CD4-positive, alpha-beta T cell (primary cell): ENCODE data around the gene LPIN2. TPM values are rescaled to one million over a fixed set of nuclear protein-coding genes. Genes with fewer than 3 reads are reported as not detected.
A peak's percentile ranks its signal among the peaks of the same experiment; 100 is the strongest.

Experiments
- ATAC-seq: fragments of 200-7000 bp; cut with Tn5 transposase; one replicate; pipeline ENCODE4 v1.10.0; 2022; ENCODE audit warnings: mild to moderate bottlenecking; ENCODE audit not compliant: poor library complexity
- CTCF ChIA-PET: fragments of 350-600 bp; sonication (Branson Sonifier 250); formaldehyde crosslinking; loops from one replicate; lab custom pipeline; 2021; ENCODE audit warnings: antibody characterized with exemption, inconsistent platforms; lab: Charles Lee
- POLR2A ChIA-PET: fragments of 350-600 bp; sonication (Branson Sonifier 250); formaldehyde crosslinking; loops from one replicate; lab custom pipeline; 2021; ENCODE audit warnings: antibody characterized with exemption, inconsistent platforms; lab: Charles Lee
- DNase-seq, 14 experiments: peaks; one replicate each; pipeline ENCODE4 v3.0.0-alpha.2; 2013 to 2020; ENCODE audit warnings: mixed read lengths in 2 of 14
- H3K27ac ChIP-seq, 2 donors: one replicate each; pipeline versions ENCODE4 v1.5.1 to v1.7.0; 2013; ENCODE audit warnings: low read length in 2 of 2, low read depth in 1 of 2, mild to moderate bottlenecking in 1 of 2
- H3K27me3 ChIP-seq, 2 experiments: 1 replicate in 1 of 2; 2 replicates in 1 of 2; pipeline versions ENCODE4 v1.6.1 to v1.7.0; 2013; ENCODE audit warnings: low read length in 2 of 2, control low read depth in 1 of 2, mild to moderate bottlenecking in 1 of 2, moderate library complexity in 1 of 2; ENCODE audit not compliant: insufficient read depth in 2 of 2, control insufficient read depth in 1 of 2
- H3K36me3 ChIP-seq: one replicate; pipeline ENCODE4 v1.6.1; 2013; ENCODE audit warnings: low read length, control low read depth; ENCODE audit not compliant: insufficient read depth
- H3K4me1 ChIP-seq: one replicate; pipeline ENCODE4 v1.6.1; 2013; ENCODE audit warnings: low read length, control low read depth; ENCODE audit not compliant: insufficient read depth
- H3K4me3 ChIP-seq: one replicate; pipeline ENCODE4 v1.5.1; 2013; ENCODE audit warnings: mild to moderate bottlenecking, low read length, moderate library complexity
- H3K9me3 ChIP-seq, 2 experiments: 1 replicate in 1 of 2; 2 replicates in 1 of 2; pipeline versions ENCODE4 v1.6.1 to v1.7.0; 2013; ENCODE audit warnings: low read length in 2 of 2, mild to moderate bottlenecking in 2 of 2, control low read depth in 1 of 2, moderate library complexity in 1 of 2; ENCODE audit not compliant: control insufficient read depth in 1 of 2, insufficient read depth in 1 of 2
- H3K27ac Mint-ChIP-seq: one replicate; pipeline ENCODE4 v1.8.0; 2020; ENCODE audit warnings: mixed read lengths
- H3K27me3 Mint-ChIP-seq: one replicate; pipeline ENCODE4 v1.8.0; 2021; ENCODE audit warnings: mixed read lengths
- H3K36me3 Mint-ChIP-seq: one replicate; pipeline ENCODE4 v1.8.0; 2021; ENCODE audit warnings: low read depth, mixed read lengths
- H3K4me1 Mint-ChIP-seq: one replicate; pipeline ENCODE4 v1.8.0; 2021; ENCODE audit warnings: low read depth, mixed read lengths
- H3K4me3 Mint-ChIP-seq: one replicate; pipeline ENCODE4 v1.8.0; 2020; ENCODE audit warnings: mild to moderate bottlenecking, mixed read lengths
- H3K9me3 Mint-ChIP-seq: one replicate; pipeline ENCODE4 v1.8.0; 2020; ENCODE audit warnings: mixed read lengths
- CTCF ChIP-seq: fragments of 200-600 bp; IDR thresholded peaks from one replicate; pipeline ENCODE4 v1.8.0; 2022; ENCODE audit warnings: antibody characterized with exemption, mild to moderate bottlenecking
- intact Hi-C, 2 experiments: fragments of 100-400 bp; cut with DNase I in 1 of 2; cut with micrococcal nuclease in 1 of 2; formaldehyde crosslinking; loops; one replicate each; pipeline versions ENCODE4 v1.15.1 to v1.9.0; 2023 to 2025; cut with DNase I, micrococcal nuclease
- total RNA-seq, 174 experiments: library from RNA in 2 of 174; stranded (reverse) in 2 of 174; gene quantifications; one replicate each; pipeline ENCODE4 v1.2.3 and lab custom pipeline; 2021 to 2026

The LPIN2 gene
- total RNA-seq, 2 experiments from 2014 or later = 48.7 to 49.0 TPM

DNA sequence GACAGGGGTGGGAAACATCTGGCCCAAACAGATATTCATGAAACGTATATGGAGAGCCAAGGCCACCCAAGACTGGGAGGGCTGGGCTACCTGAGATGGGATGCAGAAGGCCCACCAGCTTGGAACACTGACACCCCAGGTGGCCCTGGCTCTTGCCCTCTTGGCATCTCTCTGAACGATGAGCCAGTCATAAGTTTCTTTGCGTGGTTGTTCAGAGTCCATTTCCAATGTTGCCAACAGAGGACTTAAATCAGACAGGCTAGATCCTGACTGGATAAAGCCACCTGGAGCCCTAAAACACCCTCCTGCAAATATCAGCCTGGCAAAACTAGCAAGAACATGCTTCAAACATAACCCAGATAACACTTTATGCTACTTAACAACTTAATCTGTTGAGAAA, 42.6 kb downstream of the LPIN2 start:
- Histone ChIP-seq H3K4me1 (peaks cover 81% of the 10 kb centered on the region), H3K4me3 (no peak overlapping the region), H3K27ac (peak overlapping the region; percentile 81 to 89), H3K27me3 (no peaks in the 10 kb centered on the region), H3K36me3 (peaks cover 17% of the 10 kb centered on the region), H3K9me3 (no peaks in the 10 kb centered on the region)
- ATAC-seq (no peak), DNase-seq (no peak)
- no peak for TF ChIP-seq CTCF
- peak overlapping the region; percentile 96 for H3K27ac Mint-ChIP-seq
- H3K36me3 Mint-ChIP-seq = peaks cover 23% of the 10 kb centered on the region
- ChIA-PET POLR2A (interaction anchor here (0.7 to 8.8 kb wide), 14 partner anchors 9 to 334 kb away, joined by 3 to 225 read pairs (median 4); partner anchors contain the start of gene MYL12A), CTCF (interaction anchor here (0.6 to 2.4 kb wide), 13 partner anchors 9 to 623 kb away, joined by 3 to 11 read pairs (median 4); no protein-coding TSS in a partner anchor)
- intact Hi-C loops = loop anchor here in 1 of 2 experiments (2.0 kb wide), 1 partner anchor 14 kb away; no protein-coding TSS in a partner anchor
- H3K9me3 Mint-ChIP-seq = no peaks in the 10 kb centered on the region
- peak overlapping the region; percentile 67 for H3K4me3 Mint-ChIP-seq
- H3K27me3 Mint-ChIP-seq = no peaks in the 10 kb centered on the region
- peaks cover 85% of the 10 kb centered on the region for H3K4me1 Mint-ChIP-seq

GRCh38 chr18:2969695-2970094, 43.2 kb downstream of the LPIN2 start:
- no peak for TF ChIP-seq CTCF
- H3K9me3 ChIP-seq = no peaks in the 10 kb centered on the region
- ChIA-PET POLR2A (interaction anchor here (1.7 to 8.8 kb wide), 8 partner anchors 9 to 278 kb away, joined by 3 to 225 read pairs (median 11); partner anchors contain the start of gene MYL12A), CTCF (interaction anchor here (1.0 to 1.7 kb wide), 5 partner anchors 9 to 624 kb away, joined by 3 to 9 read pairs (median 4); no protein-coding TSS in a partner anchor)
- intact Hi-C loops = loop anchor here (2.0 to 10.0 kb wide), 3 partner anchors 13 to 625 kb away; no protein-coding TSS in a partner anchor
- H3K4me3 ChIP-seq = no peak overlapping the region
- peaks cover 81% of the 10 kb centered on the region for H3K4me1 ChIP-seq
- H3K36me3 ChIP-seq = peaks cover 15% of the 10 kb centered on the region
- DNase-seq (peak in 2 of 14 experiments; percentile 38 to 61), ATAC-seq (no peak)
- peak overlapping the region; percentile 81 to 89 for H3K27ac ChIP-seq
- Mint-ChIP-seq H3K27me3 (no peaks in the 10 kb centered on the region), H3K4me3 (peak overlapping the region; percentile 67), H3K36me3 (peaks cover 23% of the 10 kb centered on the region), H3K27ac (peak overlapping the region; percentile 96), H3K4me1 (peaks cover 87% of the 10 kb centered on the region), H3K9me3 (no peaks in the 10 kb centered on the region)
- no peaks in the 10 kb centered on the region for H3K27me3 ChIP-seq

DNA sequence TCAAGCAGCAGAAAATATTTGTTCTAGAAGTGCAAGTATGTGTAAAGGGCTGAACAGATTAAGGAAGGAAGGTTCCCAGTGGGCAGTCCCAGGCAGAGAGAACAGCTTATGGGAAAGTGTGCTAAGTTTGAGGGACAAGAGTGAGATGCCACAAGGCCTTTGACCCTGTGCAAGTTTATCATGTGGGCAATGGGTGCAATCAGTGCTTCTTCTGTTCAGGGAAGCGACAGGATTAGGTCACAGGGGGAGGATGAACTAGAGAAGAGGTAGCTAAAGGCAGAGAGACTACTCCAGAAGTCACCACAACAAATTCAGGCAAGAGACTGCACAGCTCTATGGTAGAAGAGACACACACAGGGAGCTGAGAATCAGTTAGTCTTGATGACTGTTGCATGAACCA, 44.3 kb downstream of the LPIN2 start:
- Mint-ChIP-seq H3K27ac (peak overlapping the region; percentile 96), H3K27me3 (no peaks in the 10 kb centered on the region), H3K4me1 (peaks cover 90% of the 10 kb centered on the region), H3K36me3 (peaks cover 22% of the 10 kb centered on the region), H3K9me3 (no peaks in the 10 kb centered on the region), H3K4me3 (peak overlapping the region; percentile 67)
- Histone ChIP-seq H3K4me3 (no peak overlapping the region), H3K27me3 (no peaks in the 10 kb centered on the region), H3K9me3 (no peaks in the 10 kb centered on the region), H3K27ac (peak overlapping the region; percentile 81 to 89), H3K36me3 (peaks cover 12% of the 10 kb centered on the region), H3K4me1 (peaks cover 89% of the 10 kb centered on the region)
- POLR2A ChIA-PET = interaction anchor here (0.6 to 8.8 kb wide), 9 partner anchors 9 to 279 kb away, joined by 3 to 225 read pairs (median 10); partner anchors contain the start of gene MYL12A
- peak in 1 of 14 experiments; percentile 29 for DNase-seq
- no peak for TF ChIP-seq CTCF
- CTCF ChIA-PET = interaction anchor here (1.1 to 1.5 kb wide), 5 partner anchors 15 to 278 kb away, joined by 3 to 4 read pairs (median 4); no protein-coding TSS in a partner anchor
- no peak for ATAC-seq
- intact Hi-C loops = loop anchor here (10.0 kb wide), 2 partner anchors 476 to 626 kb away; no protein-coding TSS in a partner anchor
